OCI-LY1 (cell line): ENCODE results near the gene ATXN1.

Experiments
- H2AFZ ChIP-seq: fragments of 200-600 bp; sonication (generic), shearing (Covaris generic); 2 replicates; pipeline ENCODE4 v1.6.0; 2014; ENCODE audit warnings: antibody characterized with exemption, mild to moderate bottlenecking, low read length
- H3F3A ChIP-seq: fragments of 200-600 bp; sonication (generic), shearing (Covaris generic); 2 replicates; pipeline ENCODE4 v1.6.0; 2014; ENCODE audit warnings: mild to moderate bottlenecking, antibody characterized with exemption, low read length, moderate library complexity; ENCODE audit not compliant: insufficient read depth
- H3K27ac ChIP-seq: fragments of 200-600 bp; sonication (generic); 2 replicates; pipeline ENCODE4 v1.5.1; 2014; ENCODE audit warnings: low read length, mixed run types, mild to moderate bottlenecking, low read depth; ENCODE audit not compliant: poor library complexity, severe bottlenecking
- H3K27me3 ChIP-seq: fragments of 200-600 bp; sonication (generic); 2 replicates; pipeline ENCODE4 v1.6.0; 2014; ENCODE audit warnings: antibody characterized with exemption, mild to moderate bottlenecking, low read length, moderate library complexity; ENCODE audit not compliant: insufficient read depth
- H3K36me3 ChIP-seq: fragments of 200-600 bp; sonication (generic); 2 replicates; pipeline ENCODE4 v1.6.1; 2014; ENCODE audit warnings: mild to moderate bottlenecking, antibody characterized with exemption, low read length, moderate library complexity, mixed read lengths; ENCODE audit not compliant: insufficient read depth
- H3K4me1 ChIP-seq: fragments of 200-600 bp; sonication (generic); 2 replicates; pipeline ENCODE4 v1.5.1; 2014; ENCODE audit warnings: mild to moderate bottlenecking, low read length, moderate library complexity; ENCODE audit not compliant: insufficient read depth, severe bottlenecking
- H3K4me2 ChIP-seq: fragments of 200-600 bp; sonication (generic), shearing (Covaris generic); 2 replicates; pipeline ENCODE4 v1.6.1; 2014; ENCODE audit warnings: low read length
- H3K4me3 ChIP-seq: fragments of 200-600 bp; sonication (generic); 2 replicates; pipeline ENCODE4 v1.5.1; 2014; ENCODE audit warnings: low read length, low read depth, mild to moderate bottlenecking, mixed read lengths; ENCODE audit not compliant: poor library complexity, severe bottlenecking
- H3K79me2 ChIP-seq: fragments of 200-600 bp; shearing (Covaris generic); 2 replicates; pipeline ENCODE4 v1.6.1; 2016; ENCODE audit warnings: mixed run types, low read length, mixed read lengths; ENCODE audit not compliant: insufficient read depth
- H3K9ac ChIP-seq: fragments of 200-600 bp; sonication (generic), shearing (Covaris generic); 2 replicates; pipeline ENCODE4 v1.6.1; 2014; ENCODE audit warnings: mild to moderate bottlenecking, low read length, mixed read lengths
- H3K9me2 ChIP-seq: fragments of 200-600 bp; sonication (generic), shearing (Covaris generic); 2 replicates; pipeline ENCODE4 v1.6.1; 2014; ENCODE audit warnings: low read depth, mild to moderate bottlenecking, low read length, mixed read lengths
- H3K9me3 ChIP-seq: fragments of 200-600 bp; shearing (Covaris generic); 2 replicates; pipeline ENCODE4 v1.6.1; 2014; ENCODE audit warnings: low read length, mixed read lengths
- H4K20me1 ChIP-seq: fragments of 200-600 bp; sonication (generic), shearing (Covaris generic); 2 replicates; pipeline ENCODE4 v1.6.0; 2016; ENCODE audit warnings: mild to moderate bottlenecking, low read length; ENCODE audit not compliant: insufficient read depth
- EZH2 ChIP-seq: fragments of 200-600 bp; sonication (generic), shearing (Covaris generic); IDR thresholded peaks from 2 replicates; pipeline ENCODE4 v1.8.0; 2017; ENCODE audit warnings: borderline replicate concordance, mixed run types, mild to moderate bottlenecking, antibody characterized with exemption, low read length, moderate library complexity, mixed read lengths
- TF ChIP-seq, protein P1 (sequence below): fragments of 200-600 bp; sonication (generic), shearing (Covaris generic); IDR thresholded peaks from 2 replicates; pipeline ENCODE4 v1.5.1; 2017; ENCODE audit warnings: mild to moderate bottlenecking, antibody characterized with exemption, low read length, moderate library complexity, mixed read lengths

ATXN1 gene

DNA sequence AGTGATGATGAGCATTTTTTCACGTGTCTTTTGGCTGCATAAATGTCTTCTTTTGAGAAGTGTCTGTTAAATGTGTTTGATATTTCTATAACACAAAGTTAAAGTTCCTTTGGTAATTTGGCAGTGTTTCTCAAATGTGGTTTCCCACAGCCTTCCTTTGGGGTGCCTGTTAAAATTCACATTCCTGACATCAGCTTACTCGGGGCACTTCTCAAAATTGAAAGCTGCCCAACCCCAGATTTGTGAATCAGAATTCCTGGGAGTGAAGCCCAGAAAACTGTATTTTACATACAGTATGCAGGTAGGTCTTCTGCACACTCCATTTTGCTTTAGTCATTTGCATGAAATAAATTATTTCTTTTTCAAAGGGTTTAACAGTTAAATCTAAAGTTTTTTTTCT is 315.0 kb downstream of the ATXN1 start:
- H3K9me3 ChIP-seq = no peaks in the 10 kb centered on the region
- H3K9me2 ChIP-seq = no peaks in the 10 kb centered on the region
- H3K27me3 ChIP-seq = no peaks in the 10 kb centered on the region
- no peaks in the 10 kb centered on the region for H3K4me1 ChIP-seq
- H3F3A ChIP-seq = no peaks in the 10 kb centered on the region
- H4K20me1 ChIP-seq = no peaks in the 10 kb centered on the region
- H3K4me2 ChIP-seq = no peak overlapping the region
- no peak overlapping the region for H2AFZ ChIP-seq
- H3K9ac ChIP-seq = no peak overlapping the region
- H3K79me2 ChIP-seq = no peaks in the 10 kb centered on the region
- H3K36me3 ChIP-seq = no peaks in the 10 kb centered on the region
- H3K4me3 ChIP-seq = no peak overlapping the region
- no peak overlapping the region for H3K27ac ChIP-seq
- no peak for TF ChIP-seq EZH2
- TF ChIP-seq, protein P1, sequence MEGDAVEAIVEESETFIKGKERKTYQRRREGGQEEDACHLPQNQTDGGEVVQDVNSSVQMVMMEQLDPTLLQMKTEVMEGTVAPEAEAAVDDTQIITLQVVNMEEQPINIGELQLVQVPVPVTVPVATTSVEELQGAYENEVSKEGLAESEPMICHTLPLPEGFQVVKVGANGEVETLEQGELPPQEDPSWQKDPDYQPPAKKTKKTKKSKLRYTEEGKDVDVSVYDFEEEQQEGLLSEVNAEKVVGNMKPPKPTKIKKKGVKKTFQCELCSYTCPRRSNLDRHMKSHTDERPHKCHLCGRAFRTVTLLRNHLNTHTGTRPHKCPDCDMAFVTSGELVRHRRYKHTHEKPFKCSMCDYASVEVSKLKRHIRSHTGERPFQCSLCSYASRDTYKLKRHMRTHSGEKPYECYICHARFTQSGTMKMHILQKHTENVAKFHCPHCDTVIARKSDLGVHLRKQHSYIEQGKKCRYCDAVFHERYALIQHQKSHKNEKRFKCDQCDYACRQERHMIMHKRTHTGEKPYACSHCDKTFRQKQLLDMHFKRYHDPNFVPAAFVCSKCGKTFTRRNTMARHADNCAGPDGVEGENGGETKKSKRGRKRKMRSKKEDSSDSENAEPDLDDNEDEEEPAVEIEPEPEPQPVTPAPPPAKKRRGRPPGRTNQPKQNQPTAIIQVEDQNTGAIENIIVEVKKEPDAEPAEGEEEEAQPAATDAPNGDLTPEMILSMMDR = no peak

- Histone ChIP-seq H3K4me3 (no peak overlapping the region), H3K9me3 (no peaks in the 10 kb centered on the region), H3K36me3 (no peaks in the 10 kb centered on the region), H3K79me2 (no peaks in the 10 kb centered on the region), H3K4me2 (no peak overlapping the region), H3K9ac (no peak overlapping the region), H3K27ac (no peak overlapping the region), H3K4me1 (no peaks in the 10 kb centered on the region), H2AFZ (no peak overlapping the region), H4K20me1 (no peaks in the 10 kb centered on the region), H3F3A (no peaks in the 10 kb centered on the region), H3K9me2 (no peaks in the 10 kb centered on the region), H3K27me3 (no peaks in the 10 kb centered on the region)
- TF ChIP-seq EZH2 = no peak
- TF ChIP-seq, protein P1 = no peak
Observed at GRCh38 chr6:16442031-16442430, 319.2 kb downstream of the ATXN1 start.

DNA sequence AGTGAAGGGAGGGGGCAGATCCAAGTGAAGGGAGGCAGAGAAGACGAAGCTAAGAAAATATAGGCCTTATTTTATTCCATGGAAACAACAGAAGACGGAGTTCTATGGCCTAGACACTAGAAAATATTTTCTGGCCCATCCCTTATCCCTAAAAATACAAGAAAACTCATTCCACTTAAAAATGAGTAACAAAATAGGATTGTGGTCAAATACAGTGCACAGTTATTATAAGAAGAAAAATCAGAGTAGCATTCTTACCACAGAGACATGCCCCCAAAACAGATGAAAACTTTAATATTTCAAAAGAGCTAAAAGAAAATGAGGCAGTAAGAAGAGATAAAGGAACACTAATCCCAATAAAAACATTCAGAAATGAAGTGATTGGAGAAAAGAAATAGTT is 320.0 kb downstream of the ATXN1 start:
- Histone ChIP-seq H3F3A (no peaks in the 10 kb centered on the region), H3K4me1 (no peaks in the 10 kb centered on the region), H3K4me2 (no peak overlapping the region), H4K20me1 (no peaks in the 10 kb centered on the region), H3K4me3 (no peak overlapping the region), H3K9me2 (no peaks in the 10 kb centered on the region), H3K9me3 (no peaks in the 10 kb centered on the region), H3K9ac (no peak overlapping the region), H3K27me3 (no peaks in the 10 kb centered on the region), H3K27ac (no peak overlapping the region), H2AFZ (no peak overlapping the region), H3K36me3 (no peaks in the 10 kb centered on the region), H3K79me2 (no peaks in the 10 kb centered on the region)
- TF ChIP-seq, protein P1 = no peak
